ENCODE results near the gene CA10.

Gene CA10

GRCh38 chr17:51668155-51668962 is 490.2 kb downstream of the CA10 start:
- DNase-seq = no peak

DNA sequence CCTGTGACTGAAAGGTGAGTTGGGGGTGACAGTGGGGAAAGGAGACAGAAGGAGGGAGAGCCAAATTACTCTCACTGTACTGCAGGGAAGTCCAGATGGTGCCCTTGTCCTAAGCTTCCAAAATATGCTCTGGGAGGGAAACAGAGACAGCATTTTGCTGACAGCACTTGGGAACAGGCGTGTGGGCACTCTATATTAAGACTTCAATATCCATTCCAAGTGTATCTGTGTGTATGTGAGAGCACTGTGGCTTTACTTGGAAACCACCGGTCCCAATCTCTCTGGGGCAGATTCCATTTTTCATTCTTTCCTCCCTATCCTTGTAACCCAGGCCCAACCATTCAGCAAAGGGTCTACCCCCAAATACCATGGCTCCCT is 490.8 kb downstream of the CA10 start:
- DNase-seq = no peak

- no peak for DNase-seq
Measured at GRCh38 chr17:51666971-51667705, 491.4 kb downstream of the CA10 start.

GRCh38 chr17:51662204-51663056 is 496.1 kb downstream of the CA10 start:
- DNase-seq = no peak

DNA sequence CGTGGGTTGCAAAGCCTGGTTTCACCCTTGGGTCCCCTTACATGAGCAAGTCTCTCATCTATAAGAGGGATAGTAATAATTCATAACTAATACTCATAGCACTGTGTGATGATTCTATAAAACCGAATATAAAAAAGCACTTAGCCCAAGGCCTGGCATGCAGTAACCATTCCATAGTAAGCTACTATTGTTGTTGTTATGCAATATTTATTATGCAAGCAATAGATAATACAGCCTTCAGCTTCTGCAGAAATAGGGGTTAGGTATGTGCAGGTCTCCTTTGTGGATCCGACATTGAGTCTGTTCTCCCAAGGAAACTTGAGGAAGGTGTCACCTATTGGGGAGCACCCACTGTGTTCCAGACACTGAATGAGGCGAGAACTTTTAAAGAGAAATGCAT is 497.1 kb downstream of the CA10 start:
- DNase-seq = no peak

DNA sequence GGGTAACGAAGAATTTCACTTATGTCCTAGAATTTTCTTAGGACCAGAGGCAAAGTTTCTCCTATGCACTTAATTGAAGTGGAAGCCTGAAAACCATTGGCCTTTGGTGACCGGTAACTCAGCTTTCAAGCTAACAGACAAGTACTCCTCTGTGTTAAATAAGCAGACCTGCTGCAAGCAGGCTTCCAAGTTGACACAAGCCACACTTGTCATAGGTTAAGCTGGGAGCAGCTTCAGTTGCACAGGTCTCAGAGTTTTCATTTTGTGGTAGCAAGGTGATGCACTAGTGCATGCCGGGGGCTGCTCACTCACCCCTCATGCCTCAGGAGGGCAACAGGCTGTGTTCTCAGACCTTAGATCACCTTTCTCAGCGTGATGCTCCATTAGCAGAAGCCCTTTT is 498.2 kb downstream of the CA10 start:
- DNase-seq = no peak

GRCh38 chr17:51657224-51657623 is 501.3 kb downstream of the CA10 start:
- no peak for DNase-seq

GRCh38 chr17:51653878-51654277 is 504.6 kb downstream of the CA10 start:
- DNase-seq = no peak

- no peak for DNase-seq
Measured at GRCh38 chr17:51652529-51652928, 506.0 kb downstream of the CA10 start.

- DNase-seq = no peak
Measured at GRCh38 chr17:51651513-51652298, 506.8 kb downstream of the CA10 start.

DNA sequence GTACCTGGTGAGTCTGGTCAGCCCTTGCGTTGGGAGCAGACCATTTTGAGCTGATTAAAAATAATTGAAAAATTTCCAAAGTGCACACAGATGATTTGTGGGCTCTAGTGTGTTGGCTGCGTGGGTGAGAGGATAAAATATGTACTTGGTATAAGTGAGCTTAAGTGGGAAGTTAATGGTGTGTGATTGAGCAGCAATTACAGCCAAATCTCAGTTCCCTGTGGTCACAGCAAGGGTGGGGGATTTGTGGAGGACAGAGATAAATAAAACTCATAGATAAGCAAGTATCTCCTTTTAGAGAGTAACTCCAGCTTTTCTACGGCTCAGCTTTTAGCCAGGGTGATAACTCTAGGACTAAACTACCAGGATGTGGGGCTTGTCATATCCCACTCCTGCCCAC is 507.7 kb downstream of the CA10 start:
- no peak for DNase-seq

DNA sequence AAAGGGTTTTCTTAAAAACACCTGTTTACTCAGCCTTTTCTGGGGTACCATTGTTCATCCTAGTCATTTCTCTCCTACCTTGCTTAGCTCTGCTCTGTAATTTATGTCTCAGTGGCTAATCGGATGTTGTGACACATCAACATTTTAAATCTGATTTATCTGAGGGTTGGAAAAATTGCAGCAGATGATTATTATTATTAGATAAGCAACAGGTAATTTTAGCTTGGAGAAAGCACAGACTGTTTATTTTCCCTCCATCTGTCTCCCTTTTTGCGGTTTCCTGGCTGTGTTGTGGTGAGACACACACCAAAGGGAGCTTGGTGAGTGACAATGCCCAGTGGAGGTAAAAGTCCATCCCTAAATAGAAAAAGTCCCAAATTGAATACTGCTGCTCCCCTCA is 508.3 kb downstream of the CA10 start:
- no peak for DNase-seq

DNA sequence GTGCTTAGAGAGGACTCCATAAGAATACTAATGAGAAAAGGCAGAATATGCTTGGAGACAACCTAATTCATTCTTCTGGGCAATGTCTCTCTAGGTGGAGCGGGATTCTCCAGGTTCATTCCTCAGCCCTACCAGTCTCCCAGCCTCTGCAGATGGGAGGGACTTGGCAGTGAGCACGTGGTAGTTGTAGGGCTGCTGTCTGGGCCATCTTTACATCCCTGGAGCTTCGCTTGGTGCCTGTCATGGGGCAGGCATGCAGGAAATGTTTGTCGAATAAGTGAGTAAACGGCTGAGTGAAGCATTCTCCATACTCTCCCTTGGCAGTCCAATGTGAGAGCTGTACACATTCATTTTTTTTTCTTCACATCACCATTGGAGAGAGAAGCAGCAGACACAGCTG is 510.7 kb downstream of the CA10 start:
- DNase-seq = no peak

DNA sequence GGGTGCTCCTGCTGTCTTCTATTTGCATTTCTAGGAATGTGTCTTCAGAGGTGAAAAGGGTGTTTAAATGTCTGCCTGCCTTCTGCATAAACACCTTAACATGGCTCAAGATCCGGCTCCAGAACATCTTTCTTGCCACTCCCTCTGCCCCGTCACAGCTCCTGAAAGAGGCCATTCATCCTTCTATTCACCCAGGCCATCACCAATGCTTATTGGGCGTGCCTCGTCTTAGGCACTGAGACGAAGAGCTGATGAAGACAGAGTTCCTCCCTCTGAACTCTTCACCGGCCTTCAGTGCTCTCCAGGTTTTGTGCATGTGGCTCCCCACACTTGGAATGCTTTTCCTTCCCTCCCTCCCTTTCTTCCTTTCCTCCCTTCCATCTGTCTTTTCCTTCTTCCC is 511.4 kb downstream of the CA10 start:
- no peak for DNase-seq

DNA sequence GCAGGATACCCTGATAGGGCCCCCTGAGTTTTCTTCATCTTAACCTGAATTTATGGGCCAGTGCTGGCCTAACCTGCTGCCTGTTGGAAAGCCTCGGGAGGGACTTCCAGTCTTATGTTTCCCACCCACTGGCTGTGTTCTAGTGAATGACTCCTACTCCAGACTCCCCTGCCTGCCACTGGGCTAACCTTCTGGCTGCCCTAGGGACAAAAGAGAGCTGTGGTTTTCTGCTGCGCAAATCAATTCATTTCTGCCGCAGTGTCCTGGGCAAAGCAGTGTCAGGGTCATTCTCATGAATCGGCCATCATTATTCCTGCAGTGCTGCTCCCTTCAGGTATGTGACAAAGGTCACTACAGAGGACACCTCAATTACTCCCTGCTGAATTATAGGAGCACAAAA is 512.0 kb downstream of the CA10 start:
- no peak for DNase-seq

DNA sequence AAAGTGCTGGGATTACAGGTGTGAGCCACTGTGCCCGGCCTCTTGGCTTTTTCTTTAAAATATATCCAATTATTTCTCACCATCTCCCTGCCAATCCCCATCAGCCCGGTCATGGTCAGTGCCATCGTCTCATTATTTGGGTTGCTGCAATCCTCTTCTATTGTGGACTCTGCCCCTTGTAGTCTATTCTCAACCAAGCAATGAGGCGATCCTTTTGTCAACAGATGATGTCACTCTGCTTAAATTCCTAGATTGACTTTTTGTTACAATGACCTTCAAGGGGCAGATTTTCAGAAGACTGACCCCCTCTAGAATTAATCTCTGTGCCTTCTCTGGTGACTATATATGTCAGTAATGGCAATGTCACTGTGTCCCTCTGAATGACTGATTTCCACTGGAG is 513.5 kb downstream of the CA10 start:
- DNase-seq = no peak

GRCh38 chr17:51643702-51644490 is 514.6 kb downstream of the CA10 start:
- no peak for DNase-seq

- DNase-seq = no peak
Measured at GRCh38 chr17:51642029-51642428, 516.5 kb downstream of the CA10 start.

GRCh38 chr17:51640108-51640622 is 518.3 kb downstream of the CA10 start:
- DNase-seq = no peak

- DNase-seq = no peak
Measured at GRCh38 chr17:51638971-51639370, 519.5 kb downstream of the CA10 start.

GRCh38 chr17:51636291-51636690 is 522.2 kb downstream of the CA10 start:
- DNase-seq = no peak
